HepG2 (cell line): ENCODE measurements around the gene ANO2. TPM values are rescaled to one million over a fixed set of nuclear protein-coding genes. Genes with fewer than 3 reads are reported as not detected.

Experiments used
- ATAC-seq: fragments of 200-7000 bp; cut with Tn5 transposase; 3 replicates; pipeline ENCODE4 v1.9.1; 2020; ENCODE audit warnings: mild to moderate bottlenecking, moderate library complexity
- BruUV-seq: library from RNA; stranded (reverse); fragments of 400-500 nt; replicated peaks from 2 replicates; lab custom pipeline; 2021; lab: Mats Ljungman, UMichigan
- CTCF ChIA-PET: fragments of 300-600 bp; formaldehyde crosslinking; extraction: SDS; loops from one replicate; lab custom pipeline; 2021; ENCODE audit warnings: low total read pairs, inconsistent platforms, low intra/inter-chr PET ratio; lab: Yijun Ruan, JAX
- POLR2A ChIA-PET: fragments of 350-600 bp; sonication (Branson Sonifier 250); formaldehyde crosslinking; loops from one replicate; lab custom pipeline; 2020; ENCODE audit warnings: antibody characterized with exemption, inconsistent platforms; lab: Yijun Ruan, JAX
- DNase-seq: peaks from one replicate; pipeline ENCODE4 v3.0.0-alpha.2; 2015; ENCODE audit warnings: low spot score
- FAIRE-seq: peaks from 3 replicates; lab custom pipeline; 2011; peaks lifted over from hg19 to GRCh38; lab: Jason Lieb, UNC
- H2AFZ ChIP-seq: one replicate; pipeline ENCODE4 v1.6.1; 2011; ENCODE audit warnings: low read length, inconsistent platforms
- H3K27ac ChIP-seq: fragments of 300-600 bp; 3 replicates; pipeline ENCODE4 v1.8.0; 2011; ENCODE audit warnings: mixed run types, mild to moderate bottlenecking, mixed read lengths, low read length, inconsistent platforms; ENCODE audit not compliant: insufficient read depth; ENCODE audit errors: extremely low read length
- H3K27me3 ChIP-seq, 2 experiments: fragments of 200-600 bp in 1 of 2; 2 replicates in 1 of 2; 3 replicates in 1 of 2; pipeline versions ENCODE4 v1.6.0 to v1.8.0; 2011; ENCODE audit warnings: low read length in 2 of 2, mild to moderate bottlenecking in 2 of 2, moderate library complexity in 2 of 2, inconsistent platforms in 1 of 2; ENCODE audit not compliant: insufficient read depth in 2 of 2, control insufficient read depth in 1 of 2
- H3K36me3 ChIP-seq, 2 experiments: fragments of 200-600 bp in 1 of 2; replicated peaks in 1 of 2; 2 replicates in 1 of 2; 3 replicates in 1 of 2; pipeline versions ENCODE4 v1.5.1 to v1.8.0; 2011; ENCODE audit warnings: low read length in 2 of 2, inconsistent platforms in 1 of 2; ENCODE audit not compliant: insufficient read depth in 2 of 2, control insufficient read depth in 1 of 2
- H3K4me1 ChIP-seq: 2 replicates; pipeline ENCODE4 v1.5.1; 2012; ENCODE audit warnings: low read length, inconsistent platforms; ENCODE audit not compliant: insufficient read depth
- H3K4me2 ChIP-seq: 2 replicates; pipeline ENCODE4 v1.6.0; 2011; ENCODE audit warnings: low read depth, low read length, inconsistent platforms
- H3K4me3 ChIP-seq, 3 experiments: fragments of 200-600 bp in 1 of 3; sonication (generic), shearing (Covaris generic) in 1 of 3; replicated peaks in 1 of 3; 2 replicates each; pipeline ENCODE4 v1.5.1; 2011 to 2016; ENCODE audit warnings: low read length in 3 of 3, inconsistent platforms in 2 of 3, low read depth in 2 of 3, mild to moderate bottlenecking in 2 of 3, control low read depth in 1 of 3, mixed read lengths in 1 of 3; ENCODE audit not compliant: insufficient read depth in 1 of 3
- H3K79me2 ChIP-seq: one replicate; pipeline ENCODE4 v1.6.1; 2011; ENCODE audit warnings: low read length, inconsistent platforms; ENCODE audit not compliant: insufficient read depth
- H3K9ac ChIP-seq: 2 replicates; pipeline ENCODE4 v1.6.0; 2011; ENCODE audit warnings: mild to moderate bottlenecking, low read depth, low read length, inconsistent platforms; ENCODE audit not compliant: insufficient read depth
- H3K9me3 ChIP-seq: 2 replicates; pipeline ENCODE4 v1.5.1; 2012; ENCODE audit warnings: mild to moderate bottlenecking, low read length
- H4K20me1 ChIP-seq: 2 replicates; pipeline ENCODE4 v1.6.0; 2011; ENCODE audit warnings: inconsistent platforms, mild to moderate bottlenecking, low read length, moderate library complexity; ENCODE audit not compliant: insufficient read depth
- BORCS8-MEF2B ChIP-seq: sonication (generic); formaldehyde crosslinking; IDR thresholded peaks from 2 replicates; pipeline ENCODE4 v1.8.0; 2022; ENCODE audit warnings: mild to moderate bottlenecking, missing genetic modification reagents
- NFRKB ChIP-seq: fragments of 450-650 bp; IDR thresholded peaks from 2 replicates; pipeline ENCODE4 v1.6.1; 2017
- SP5 ChIP-seq: IDR thresholded peaks from 2 replicates; pipeline ENCODE4 v1.6.1; 2016; ENCODE audit warnings: low read depth, borderline replicate concordance
- SRSF1 ChIP-seq: fragments of 200-400 bp; formaldehyde crosslinking; optimal IDR thresholded peaks from 2 replicates; pipeline ENCODE3; 2017; ENCODE audit warnings: mild to moderate bottlenecking, low read depth, low read length, moderate library complexity
- ZBTB3 ChIP-seq: sonication (generic); formaldehyde crosslinking; IDR thresholded peaks from 2 replicates; pipeline ENCODE4 v1.4.0; 2020; ENCODE audit warnings: low read depth, mild to moderate bottlenecking, moderate library complexity, missing genetic modification reagents, borderline replicate concordance
- ZFP62 ChIP-seq: sonication (generic); formaldehyde crosslinking; IDR thresholded peaks from 2 replicates; pipeline ENCODE4 v1.4.0; 2020; ENCODE audit warnings: missing genetic modification reagents
- ZNF484 ChIP-seq: sonication (generic); formaldehyde crosslinking; IDR thresholded peaks from 2 replicates; pipeline ENCODE4 v1.5.1; 2020; ENCODE audit warnings: mild to moderate bottlenecking, low read depth, missing genetic modification reagents, borderline replicate concordance
- ZNF501 ChIP-seq: sonication (generic); formaldehyde crosslinking; IDR thresholded peaks from 2 replicates; pipeline ENCODE4 v1.5.1; 2020; ENCODE audit warnings: mild to moderate bottlenecking, moderate library complexity, missing genetic modification reagents
- ZNF749 ChIP-seq: sonication (generic); formaldehyde crosslinking; IDR thresholded peaks from 2 replicates; pipeline ENCODE4 v1.8.0; 2022; ENCODE audit warnings: mild to moderate bottlenecking, missing genetic modification reagents, moderate library complexity, borderline replicate concordance
- WGBS: methylation state at CpG from one replicate; pipeline ENCODE4 v1.1.6; 2017; ENCODE audit warnings: low lambda C conversion rate; 5-methylcytosine and 5-hydroxymethylcytosine counted together
- in situ Hi-C: cut with HindIII; loops from 2 replicates; pipeline ENCODE4 v1.10.0; 2017; ENCODE audit warnings: low pct_unique_long_range_greater_than_20kb; ENCODE audit not compliant: extremely low pct_ligation_motif_present
- intact Hi-C: fragments of 100-400 bp; cut with micrococcal nuclease; formaldehyde crosslinking; loops from one replicate; pipeline ENCODE4 v1.10.0; 2022; ENCODE audit not compliant: unreplicated experiment
- polyA plus RNA-seq, 8 experiments: library from polyadenylated mRNA; depleted of rRNA in 3 of 8; stranded (reverse) in 7 of 8; unstranded in 1 of 8; fragments of >200 nt; fragmentation: Illumina TruSeq in 4 of 8; extraction: Trizol in 4 of 8; gene quantifications; 2 replicates each; pipeline versions ENCODE4 v1.2.1 to v1.2.3, GENCODE V29; 2011 to 2016; ENCODE audit warnings: low read depth in 4 of 8, missing spikeins in 1 of 8, mixed read lengths in 1 of 8; ENCODE audit not compliant: insufficient read depth in 1 of 8
- total RNA-seq, 5 experiments: library from RNA; depleted of rRNA; stranded (reverse); fragments of >200 nt; fragmentation: Illumina TruSeq; extraction: Trizol; gene quantifications; 2 replicates each; pipeline ENCODE4 v1.2.3, GENCODE V29; 2016; ENCODE audit warnings: low read depth in 1 of 5
- TF ChIP-seq, protein P1 (sequence below): sonication (generic); formaldehyde crosslinking; IDR thresholded peaks from 2 replicates; pipeline ENCODE4 v1.9.0; 2021; ENCODE audit warnings: missing genetic modification reagents, mild to moderate bottlenecking, borderline replicate concordance

Gene ANO2
- total and polyA plus RNA-seq, 2 of the 13 experiments (the other 11 are each of a cell fraction or from before 2014, with no cell fraction given) = 0.18 TPM; not detected in 1

DNA sequence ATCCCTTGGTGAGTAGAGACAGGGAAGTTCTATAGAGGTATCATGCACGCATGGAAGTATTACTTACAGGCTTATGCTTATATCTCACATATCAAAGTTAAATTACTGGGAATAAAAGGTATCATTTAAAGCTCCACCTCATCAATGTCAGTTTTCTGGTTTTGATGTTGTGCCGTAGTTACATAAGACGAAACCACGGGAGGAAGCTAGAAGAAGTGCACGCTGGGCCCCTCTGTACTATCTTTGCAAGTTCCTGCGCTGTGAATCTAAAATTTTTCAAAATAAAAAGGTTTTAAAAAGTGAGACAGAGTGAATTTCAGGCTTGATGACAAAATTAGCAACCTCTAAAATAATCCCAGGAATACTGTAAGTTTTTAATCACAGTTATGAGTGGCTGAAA, 198.1 kb downstream of the ANO2 start:
- H3K36me3 ChIP-seq = no peaks in the 10 kb centered on the region
- no peak overlapping the region for H3K27ac ChIP-seq
- DNase-seq = no peak
- no peak overlapping the region for H3K4me2 ChIP-seq
- no peaks in the 10 kb centered on the region for H3K9me3 ChIP-seq
- no TSS peak for BruUV-seq
- intact Hi-C loops = no loop called here
- H3K27me3 ChIP-seq = no peaks in the 10 kb centered on the region
- TF ChIP-seq SP5 (CRISPR knock-in tag) (no peak), ZBTB3 (CRISPR knock-in tag) (no peak), SRSF1 (no peak)
- TF ChIP-seq, all 625 proteins: peak for 0
- no peak overlapping the region for H3K9ac ChIP-seq
- H4K20me1 ChIP-seq = no peaks in the 10 kb centered on the region; the same call in 1 of the 2 replicates
- 55% methylated on average over 6 of the region's 6 CpGs for WGBS
- no peak overlapping the region for H2AFZ ChIP-seq
- H3K4me1 ChIP-seq = no peaks in the 10 kb centered on the region
- POLR2A ChIA-PET = no interaction called here
- in situ Hi-C loops = loop anchor here (10.0 kb wide), 1 partner anchor 128 kb away; no protein-coding TSS in a partner anchor
- CTCF ChIA-PET = no interaction called here
- ATAC-seq = no peak
- H3K79me2 ChIP-seq = no peaks in the 10 kb centered on the region
- H3K4me3 ChIP-seq = no peak overlapping the region
- no peak for FAIRE-seq

DNA sequence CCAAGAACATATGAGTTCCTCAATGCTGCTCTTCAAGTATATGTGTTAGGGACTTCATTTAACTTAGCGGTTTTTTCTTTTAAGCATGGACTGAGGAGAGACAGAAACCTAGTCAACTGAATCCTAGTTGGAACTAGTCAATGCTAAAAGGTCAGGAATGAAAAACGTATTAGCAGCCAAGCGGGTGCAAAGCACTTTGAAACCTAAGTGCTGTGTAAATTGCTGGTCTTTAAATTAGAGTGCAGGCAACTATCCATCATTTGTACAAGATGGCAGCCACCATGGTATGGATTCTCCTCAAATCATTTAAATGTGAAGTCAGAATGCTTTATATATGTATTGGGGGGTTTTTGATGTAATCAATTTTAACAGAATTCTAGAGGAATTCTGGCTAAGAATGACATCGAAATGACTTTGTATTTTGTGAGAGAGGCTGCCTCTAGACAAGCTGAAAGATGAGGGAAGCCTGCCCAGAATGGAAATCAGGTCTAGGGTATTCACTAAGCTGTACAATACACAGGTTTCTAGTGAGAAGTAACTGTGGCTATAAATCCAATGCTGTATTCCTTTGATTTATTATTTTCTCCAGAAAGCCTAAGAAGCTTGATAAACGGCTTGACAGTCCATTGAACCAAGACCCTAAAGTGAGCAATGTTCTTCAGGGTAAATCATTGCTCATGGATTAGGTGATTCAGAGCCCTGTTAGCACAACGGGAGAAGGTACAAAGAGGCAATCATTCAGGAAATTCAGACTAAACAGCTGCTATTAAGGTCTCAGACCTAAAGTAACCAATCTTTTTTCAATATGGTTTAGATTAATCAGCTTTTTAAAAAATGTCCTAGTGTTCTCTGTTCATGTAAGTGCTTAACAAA, 198.8 kb downstream of the ANO2 start:
- Histone ChIP-seq H3K9ac (no peak overlapping the region), H3K4me1 (no peaks in the 10 kb centered on the region), H3K27me3 (no peaks in the 10 kb centered on the region), H3K4me2 (no peak overlapping the region), H4K20me1 (no peaks in the 10 kb centered on the region; the same call in 1 of the 2 replicates), H3K9me3 (no peaks in the 10 kb centered on the region), H3K79me2 (no peaks in the 10 kb centered on the region), H3K27ac (no peak overlapping the region), H2AFZ (no peak overlapping the region), H3K36me3 (no peaks in the 10 kb centered on the region), H3K4me3 (no peak overlapping the region)
- CTCF ChIA-PET = interaction anchor here (1.7 kb wide), 1 partner anchor 50 kb away, joined by 9 read pairs; no protein-coding TSS in a partner anchor
- POLR2A ChIA-PET = no interaction called here
- intact Hi-C loops (no loop called here), in situ Hi-C loops (loop anchor here (10.0 kb wide), 1 partner anchor 129 kb away; no protein-coding TSS in a partner anchor)
- ATAC-seq (no peak), DNase-seq (no peak), FAIRE-seq (no peak)
- WGBS = 8% methylated on average over 6 of the region's 6 CpGs
- no peak for TF ChIP-seq BORCS8-MEF2B (CRISPR knock-in tag)
- TF ChIP-seq ZNF484 (CRISPR knock-in tag) = no peak
- TF ChIP-seq ZFP62 (CRISPR knock-in tag) = no peak
- no peak for TF ChIP-seq ZNF501 (CRISPR knock-in tag)
- no peak for TF ChIP-seq ZNF749
- TF ChIP-seq, protein P1, sequence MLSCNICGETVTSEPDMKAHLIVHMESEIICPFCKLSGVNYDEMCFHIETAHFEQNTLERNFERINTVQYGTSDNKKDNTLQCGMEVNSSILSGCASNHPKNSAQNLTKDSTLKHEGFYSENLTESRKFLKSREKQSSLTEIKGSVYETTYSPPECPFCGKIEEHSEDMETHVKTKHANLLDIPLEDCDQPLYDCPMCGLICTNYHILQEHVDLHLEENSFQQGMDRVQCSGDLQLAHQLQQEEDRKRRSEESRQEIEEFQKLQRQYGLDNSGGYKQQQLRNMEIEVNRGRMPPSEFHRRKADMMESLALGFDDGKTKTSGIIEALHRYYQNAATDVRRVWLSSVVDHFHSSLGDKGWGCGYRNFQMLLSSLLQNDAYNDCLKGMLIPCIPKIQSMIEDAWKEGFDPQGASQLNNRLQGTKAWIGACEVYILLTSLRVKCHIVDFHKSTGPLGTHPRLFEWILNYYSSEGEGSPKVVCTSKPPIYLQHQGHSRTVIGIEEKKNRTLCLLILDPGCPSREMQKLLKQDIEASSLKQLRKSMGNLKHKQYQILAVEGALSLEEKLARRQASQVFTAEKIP (CRISPR knock-in tag) = no peak
- TF ChIP-seq NFRKB = no peak
- BruUV-seq = no TSS peak
